GM12874 (cell line): ENCODE results near the gene PLAC1.

Experiments used
- CTCF ChIP-seq: IDR thresholded peaks from 2 replicates; pipeline ENCODE4 v1.5.1; 2011; ENCODE audit warnings: low read depth, mild to moderate bottlenecking, control low read depth, low read length, moderate library complexity; ENCODE audit not compliant: insufficient read depth

The PLAC1 gene

GRCh38 chrX:134679644-134680043 lies 21.4 kb upstream of the PLAC1 start:
- TF ChIP-seq CTCF, result no peak

- TF ChIP-seq CTCF, result no peak
These were observed 20.9 kb upstream of the PLAC1 start for GRCh38 chrX:134679221-134679620.

- TF ChIP-seq CTCF, result no peak
These were observed 19.1 kb upstream of the PLAC1 start for GRCh38 chrX:134677332-134677731.

- TF ChIP-seq CTCF, result no peak
These were observed 18.2 kb upstream of the PLAC1 start for GRCh38 chrX:134676436-134676835.

- TF ChIP-seq CTCF, result no peak
These were observed 14.9 kb upstream of the PLAC1 start for GRCh38 chrX:134673123-134673522.

- no peak for TF ChIP-seq CTCF
These were observed 13.8 kb upstream of the PLAC1 start for GRCh38 chrX:134672101-134672500.

- TF ChIP-seq CTCF, result no peak
These were observed 13.0 kb upstream of the PLAC1 start for GRCh38 chrX:134671294-134671693.

- no peak for TF ChIP-seq CTCF
These were observed 12.1 kb upstream of the PLAC1 start for GRCh38 chrX:134670134-134670924.
